ENCODE results near the gene BCAS4. TPM values are rescaled to one million over a fixed set of nuclear protein-coding genes. Genes with fewer than 3 reads are reported as not detected.

The BCAS4 gene
- total RNA-seq, 1 experiment from 2014 or later, result 7.6 TPM

GRCh38 chr20:50784464-50784863 lies 10.4 kb upstream of the BCAS4 start:
- Histone ChIP-seq H3K27ac (no peak overlapping the region), H3F3A (ENCODE audit: insufficient read depth, low read depth) (peaks cover 11% of the 10 kb centered on the region; the same call in 1 of the 2 replicates), H4K20me1 (ENCODE audit: insufficient read depth) (no peaks in the 10 kb centered on the region), H2AFZ (no peak overlapping the region), H3K36me3 (ENCODE audit: low read depth) (no peaks in the 10 kb centered on the region), H3K9me3 (ENCODE audit: insufficient read depth, low read depth) (no peaks in the 10 kb centered on the region), H3K4me3 (no peak overlapping the region), H3K27me3 (ENCODE audit: insufficient read depth, low read depth) (no peaks in the 10 kb centered on the region), H3K4me2 (no peak overlapping the region), H3K79me2 (ENCODE audit: low read depth) (no peaks in the 10 kb centered on the region), H3K4me1 (replicated peaks; ENCODE audit: insufficient read depth) (no peaks in the 10 kb centered on the region), H3K9me2 (ENCODE audit: insufficient read depth) (no peaks in the 10 kb centered on the region)
- intact Hi-C loops (cut with micrococcal nuclease; ENCODE audit: unreplicated experiment), result loop anchor here (5.0 kb wide), 1 partner anchor 467 kb away; no protein-coding TSS in a partner anchor
- TF ChIP-seq EZH2 (IDR thresholded peaks at IDR 0.05; ENCODE audit: low read depth), result no peak
- TF ChIP-seq CTCF (conservative IDR thresholded peaks at IDR 0.05), result no peak
- no peak for DNase-seq
- ChIA-PET CTCF (no interaction called here), POLR2A (ENCODE audit: unreplicated experiment) (interaction anchor here (0.7 kb wide), 1 partner anchor 174 kb away, joined by 14 read pairs; the partner anchor contains the start of genes DPM1 and MOCS3)
- no TSS peak for BruUV-seq (replicated peaks)

- H2AFZ ChIP-seq, result no peak overlapping the region
- no peak for TF ChIP-seq EZH2 (IDR thresholded peaks at IDR 0.05; ENCODE audit: low read depth)
- TF ChIP-seq CTCF (conservative IDR thresholded peaks at IDR 0.05), result no peak
- H4K20me1 ChIP-seq (ENCODE audit: insufficient read depth), result no peaks in the 10 kb centered on the region
- H3K4me2 ChIP-seq, result no peak overlapping the region
- H3K27ac ChIP-seq, result no peak overlapping the region
- no peaks in the 10 kb centered on the region for H3K27me3 ChIP-seq (ENCODE audit: insufficient read depth, low read depth)
- POLR2A ChIA-PET (ENCODE audit: unreplicated experiment), result interaction anchor here (1.0 kb wide), 1 partner anchor 190 kb away, joined by 6 read pairs; no protein-coding TSS in a partner anchor
- H3K9me2 ChIP-seq (ENCODE audit: insufficient read depth), result no peaks in the 10 kb centered on the region
- intact Hi-C loops (cut with micrococcal nuclease; ENCODE audit: unreplicated experiment), result loop anchor here (5.0 kb wide), 2 partner anchors 109 to 149 kb away; no protein-coding TSS in a partner anchor
- H3K79me2 ChIP-seq (ENCODE audit: low read depth), result no peaks in the 10 kb centered on the region
- no peaks in the 10 kb centered on the region for H3K36me3 ChIP-seq (ENCODE audit: low read depth)
- CTCF ChIA-PET, result interaction anchor here (0.7 to 1.1 kb wide), 2 partner anchors 31 to 504 kb away, joined by 3 to 4 read pairs; no protein-coding TSS in a partner anchor
- BruUV-seq (replicated peaks), result no TSS peak
- DNase-seq, result no peak
- H3F3A ChIP-seq (ENCODE audit: insufficient read depth, low read depth), result peaks cover 17% of the 10 kb centered on the region; the same call in 1 of the 2 replicates
- H3K4me3 ChIP-seq, result no peak overlapping the region
- no peaks in the 10 kb centered on the region for H3K9me3 ChIP-seq (ENCODE audit: insufficient read depth, low read depth)
- peaks cover 18% of the 10 kb centered on the region for H3K4me1 ChIP-seq (replicated peaks; ENCODE audit: insufficient read depth)
Measured at GRCh38 chr20:50786703-50787102, 8.2 kb upstream of the BCAS4 start.

GRCh38 chr20:50787181-50787580 lies 7.7 kb upstream of the BCAS4 start:
- POLR2A ChIA-PET (ENCODE audit: unreplicated experiment), result interaction anchor here (1.0 kb wide), 1 partner anchor 191 kb away, joined by 6 read pairs; no protein-coding TSS in a partner anchor
- no peak for DNase-seq
- Histone ChIP-seq H3K4me3 (no peak overlapping the region), H2AFZ (no peak overlapping the region), H3K79me2 (ENCODE audit: low read depth) (no peaks in the 10 kb centered on the region), H3K9me2 (ENCODE audit: insufficient read depth) (no peaks in the 10 kb centered on the region), H3K4me2 (no peak overlapping the region), H3K27ac (no peak overlapping the region), H3F3A (ENCODE audit: insufficient read depth, low read depth) (peaks cover 17% of the 10 kb centered on the region; the same call in 1 of the 2 replicates), H3K4me1 (replicated peaks; ENCODE audit: insufficient read depth) (peaks cover 18% of the 10 kb centered on the region), H3K9me3 (ENCODE audit: insufficient read depth, low read depth) (no peaks in the 10 kb centered on the region), H3K36me3 (ENCODE audit: low read depth) (no peaks in the 10 kb centered on the region), H4K20me1 (ENCODE audit: insufficient read depth) (no peaks in the 10 kb centered on the region), H3K27me3 (ENCODE audit: insufficient read depth, low read depth) (no peaks in the 10 kb centered on the region)
- CTCF ChIA-PET, result no interaction called here
- no peak for TF ChIP-seq EZH2 (IDR thresholded peaks at IDR 0.05; ENCODE audit: low read depth)
- no peak for TF ChIP-seq CTCF (conservative IDR thresholded peaks at IDR 0.05)
- no TSS peak for BruUV-seq (replicated peaks)
- intact Hi-C loops (cut with micrococcal nuclease; ENCODE audit: unreplicated experiment), result loop anchor here (5.0 kb wide), 2 partner anchors 110 to 150 kb away; no protein-coding TSS in a partner anchor

All from PC-9 (cell line).